Vagina (tissue), 2 donors: ENCODE data around the gene SMIM13. TPM values are rescaled to one million over a fixed set of nuclear protein-coding genes. Genes with fewer than 3 reads are reported as not detected.
A peak's percentile ranks its signal among the peaks of the same experiment; 100 is the strongest.

Experiments
- DNase-seq, 2 donors: peaks; one replicate each; pipeline ENCODE4 v3.0.0-alpha.2; 2017; ENCODE audit errors: extremely low spot score in 2 of 2
- H3K27ac ChIP-seq: fragments of 200-600 bp; sonication (generic); one replicate; pipeline ENCODE4 v1.5.1; 2019
- H3K27me3 ChIP-seq: fragments of 200-600 bp; sonication (generic); one replicate; pipeline ENCODE4 v1.5.1; 2019
- H3K36me3 ChIP-seq, 2 donors: fragments of 200-600 bp; sonication (generic); one replicate each; pipeline ENCODE4 v1.5.1; 2017 to 2019
- H3K4me1 ChIP-seq: fragments of 200-600 bp; sonication (generic); one replicate; pipeline ENCODE4 v1.5.1; 2019
- H3K4me3 ChIP-seq, 2 donors: fragments of 200-600 bp; sonication (generic); 1 replicate in 1 of 2; 2 replicates in 1 of 2; pipeline ENCODE4 v1.5.1; 2016 to 2019
- H3K9me3 ChIP-seq: fragments of 200-600 bp; sonication (generic); one replicate; pipeline ENCODE4 v1.5.1; 2019
- CTCF ChIP-seq, 3 experiments: fragments of 450-650 bp in 2 of 3; fragments of 200-600 bp in 1 of 3; sonication (generic) in 1 of 3; IDR thresholded peaks; one replicate each; pipeline ENCODE4 v1.5.1; 2017 to 2019; ENCODE audit warnings: antibody characterized with exemption in 3 of 3, mild to moderate bottlenecking in 2 of 3, moderate library complexity in 2 of 3
- POLR2A ChIP-seq, 2 donors: fragments of 450-650 bp; IDR thresholded peaks; one replicate each; pipeline ENCODE4 v1.6.1; 2017; ENCODE audit warnings: antibody characterized with exemption in 2 of 2, mild to moderate bottlenecking in 2 of 2, moderate library complexity in 2 of 2
- POLR2AphosphoS5 ChIP-seq, 2 donors: sonication (generic); formaldehyde crosslinking; IDR thresholded peaks; one replicate each; pipeline ENCODE4 v1.9.0; 2017; ENCODE audit warnings: antibody characterized with exemption in 2 of 2, mild to moderate bottlenecking in 2 of 2, low read depth in 1 of 2; ENCODE audit not compliant: insufficient read depth in 1 of 2
- intact Hi-C: fragments of 100-400 bp; cut with DNase I; formaldehyde crosslinking; loops from one replicate; pipeline ENCODE4 v1.15.1; 2023
- total RNA-seq: library from RNA; depleted of rRNA; stranded (reverse); fragments of >200 nt; gene quantifications from one replicate; pipeline ENCODE4 v1.2.3, GENCODE V29; 2016

Gene SMIM13
- total RNA-seq, 1 donor from 2014 or later, result 8.1 TPM

GRCh38 chr6:11133281-11133680 is 39.6 kb downstream of the SMIM13 start:
- H3K36me3 ChIP-seq, result peaks cover 0 to 12% of the 10 kb centered on the region in 2 donors
- H3K9me3 ChIP-seq, result no peaks in the 10 kb centered on the region
- H3K27me3 ChIP-seq, result no peaks in the 10 kb centered on the region
- H3K4me1 ChIP-seq, result no peaks in the 10 kb centered on the region
- intact Hi-C loops, result no loop called here
- TF ChIP-seq CTCF (IDR thresholded peaks at IDR 0.05) (no peak), POLR2AphosphoS5 (IDR thresholded peaks at IDR 0.05; ENCODE audit: insufficient read depth in 1 of 2, low read depth in 1 of 2) (no peak), POLR2A (IDR thresholded peaks at IDR 0.05) (no peak)
- H3K4me3 ChIP-seq, result no peak overlapping the region
- no peak for DNase-seq
- no peak overlapping the region for H3K27ac ChIP-seq

- Histone ChIP-seq H3K27ac (no peak overlapping the region), H3K4me3 (no peak overlapping the region), H3K9me3 (no peaks in the 10 kb centered on the region), H3K4me1 (no peaks in the 10 kb centered on the region), H3K36me3 (peaks cover 0 to 12% of the 10 kb centered on the region in 2 donors), H3K27me3 (no peaks in the 10 kb centered on the region)
- no peak for TF ChIP-seq POLR2AphosphoS5 (IDR thresholded peaks at IDR 0.05; ENCODE audit: insufficient read depth in 1 of 2, low read depth in 1 of 2)
- no peak for TF ChIP-seq POLR2A (IDR thresholded peaks at IDR 0.05)
- no peak for TF ChIP-seq CTCF (IDR thresholded peaks at IDR 0.05)
- DNase-seq, result no peak
- intact Hi-C loops, result no loop called here
Measured at GRCh38 chr6:11136809-11137208, 43.2 kb downstream of the SMIM13 start.

GRCh38 chr6:11139051-11139960 is 45.7 kb downstream of the SMIM13 start:
- H3K36me3 ChIP-seq, result peaks cover 0 to 12% of the 10 kb centered on the region in 2 donors
- DNase-seq, result no peak

GRCh38 chr6:11140056-11140455 is 46.4 kb downstream of the SMIM13 start:
- TF ChIP-seq CTCF (IDR thresholded peaks at IDR 0.05) (no peak), POLR2A (IDR thresholded peaks at IDR 0.05) (no peak), POLR2AphosphoS5 (IDR thresholded peaks at IDR 0.05; ENCODE audit: insufficient read depth in 1 of 2, low read depth in 1 of 2) (no peak)
- H3K4me3 ChIP-seq, result no peak overlapping the region
- H3K36me3 ChIP-seq, result peaks cover 0 to 6% of the 10 kb centered on the region in 2 donors
- H3K4me1 ChIP-seq, result peaks cover 15% of the 10 kb centered on the region
- H3K27ac ChIP-seq, result no peak overlapping the region
- H3K9me3 ChIP-seq, result no peaks in the 10 kb centered on the region
- no peaks in the 10 kb centered on the region for H3K27me3 ChIP-seq
- intact Hi-C loops, result loop anchor here (5.0 kb wide), 1 partner anchor 357 kb away; no protein-coding TSS in a partner anchor
- no peak for DNase-seq

More at GRCh38 chr6:11139051-11139960, 45.7 kb downstream of the SMIM13 start:
- Histone ChIP-seq H3K27ac (no peak overlapping the region), H3K4me1 (peaks cover 11% of the 10 kb centered on the region), H3K9me3 (no peaks in the 10 kb centered on the region), H3K27me3 (no peaks in the 10 kb centered on the region), H3K4me3 (no peak overlapping the region)
- no peak for TF ChIP-seq POLR2A (IDR thresholded peaks at IDR 0.05)
- peak in 1 of 2 donors; percentile 59 for TF ChIP-seq POLR2AphosphoS5 (IDR thresholded peaks at IDR 0.05; ENCODE audit: insufficient read depth in 1 of 2, low read depth in 1 of 2)
- no peak for TF ChIP-seq CTCF (IDR thresholded peaks at IDR 0.05)
- intact Hi-C loops, result no loop called here

- Histone ChIP-seq H3K4me1 (peaks cover 15% of the 10 kb centered on the region), H3K36me3 (no peaks in the 10 kb centered on the region), H3K4me3 (no peak overlapping the region), H3K9me3 (no peaks in the 10 kb centered on the region), H3K27me3 (no peaks in the 10 kb centered on the region), H3K27ac (no peak overlapping the region)
- no peak for DNase-seq
- no peak for TF ChIP-seq POLR2AphosphoS5 (IDR thresholded peaks at IDR 0.05; ENCODE audit: insufficient read depth in 1 of 2, low read depth in 1 of 2)
- no peak for TF ChIP-seq POLR2A (IDR thresholded peaks at IDR 0.05)
- no peak for TF ChIP-seq CTCF (IDR thresholded peaks at IDR 0.05)
- intact Hi-C loops, result loop anchor here (5.0 kb wide), 1 partner anchor 356 kb away; no protein-coding TSS in a partner anchor
Measured at GRCh38 chr6:11141295-11141694, 47.7 kb downstream of the SMIM13 start.
